NT2/D1 (cell line): ENCODE results near the gene UGT2A3.

ENCODE experiments used
- SUZ12 ChIP-seq: IDR thresholded peaks from 2 replicates; pipeline ENCODE4 v1.6.1; 2011; ENCODE audit not compliant: insufficient read length, insufficient read depth; ENCODE audit errors: extremely low read depth
- YY1 ChIP-seq: IDR thresholded peaks from 2 replicates; pipeline ENCODE4 v1.6.1; 2011; ENCODE audit not compliant: insufficient read length, insufficient read depth
- ZNF274 ChIP-seq: IDR thresholded peaks from 2 replicates; pipeline ENCODE4 v1.6.1; 2011; ENCODE audit warnings: mild to moderate bottlenecking, low read depth, low read length

DNA sequence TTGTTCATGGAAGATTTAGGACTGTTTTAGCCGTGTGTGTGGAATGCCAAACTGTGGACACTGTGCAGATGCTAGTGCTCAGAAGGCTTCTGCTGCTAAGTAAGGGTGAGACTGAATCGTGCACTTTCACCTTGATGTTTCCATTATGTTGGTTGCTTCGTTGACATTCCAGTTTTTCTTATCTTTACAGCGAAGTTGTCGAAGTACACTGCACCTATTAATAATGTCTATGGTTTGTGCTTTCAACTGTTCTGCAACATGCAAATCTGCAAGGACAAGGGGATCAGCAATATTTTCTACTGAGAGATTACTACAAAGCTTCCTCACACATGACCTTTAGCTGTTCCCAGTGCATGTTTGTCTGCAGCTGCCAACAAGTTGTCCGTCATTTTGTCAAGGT lies 67.7 kb downstream of the UGT2A3 start:
- TF ChIP-seq YY1 (no peak), SUZ12 (no peak), ZNF274 (no peak)
